WERI-Rb-1 (cell line): Measurements from ENCODE around the gene KANSL1L.

Experiments used
- DNase-seq: peaks from one replicate; pipeline ENCODE4 v3.0.0-alpha.2; 2020
- H3K27ac ChIP-seq: fragments of 250-450 bp; sonication (Bioruptor Pico); 2 replicates; pipeline ENCODE4 v1.5.1; 2020; ENCODE audit warnings: mild to moderate bottlenecking, moderate library complexity
- H3K27me3 ChIP-seq: fragments of 250-450 bp; sonication (Bioruptor Pico); 2 replicates; pipeline ENCODE4 v1.5.1; 2021; ENCODE audit warnings: mild to moderate bottlenecking, low read depth, moderate library complexity; ENCODE audit not compliant: insufficient read depth, severe bottlenecking
- H3K36me3 ChIP-seq: fragments of 250-450 bp; sonication (Bioruptor Pico); 2 replicates; pipeline ENCODE4 v1.5.1; 2020; ENCODE audit warnings: mild to moderate bottlenecking, moderate library complexity
- H3K4me3 ChIP-seq: 2 replicates; pipeline ENCODE4 v1.5.1; 2011; ENCODE audit warnings: low read depth, mild to moderate bottlenecking, control low read depth, low read length
- H3K9me3 ChIP-seq: fragments of 250-450 bp; sonication (Bioruptor Pico); 2 replicates; pipeline ENCODE4 v1.5.1; 2021; ENCODE audit warnings: mild to moderate bottlenecking, moderate library complexity; ENCODE audit not compliant: severe bottlenecking
- TF ChIP-seq, protein P1 (sequence below): IDR thresholded peaks from 2 replicates; pipeline ENCODE4 v1.5.1; 2011; ENCODE audit warnings: low read depth, mild to moderate bottlenecking, control low read depth, inconsistent platforms, low read length

Gene KANSL1L

DNA sequence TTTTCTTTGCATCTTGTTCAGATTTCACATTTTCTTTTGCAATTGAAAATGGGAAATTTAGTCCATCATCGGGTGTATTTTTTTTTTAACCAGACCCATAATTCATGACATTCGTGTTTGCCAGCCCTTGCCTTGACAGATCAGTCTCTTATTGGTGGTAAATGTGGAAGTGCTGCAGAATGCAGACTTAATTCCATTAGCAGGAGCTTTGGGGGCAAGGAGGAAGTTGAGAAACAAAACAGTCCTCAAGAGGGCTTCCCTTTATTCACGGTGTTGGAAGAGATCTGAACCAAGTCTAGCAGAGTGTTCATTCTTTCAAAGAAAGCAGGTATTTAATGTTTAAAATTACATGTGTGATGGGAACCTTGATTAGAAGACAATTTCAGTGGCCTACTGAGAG, 185.3 kb downstream of the KANSL1L start:
- H3K36me3 ChIP-seq, result no peaks in the 10 kb centered on the region
- no peaks in the 10 kb centered on the region for H3K27me3 ChIP-seq
- H3K9me3 ChIP-seq, result no peaks in the 10 kb centered on the region
- TF ChIP-seq, protein P1, sequence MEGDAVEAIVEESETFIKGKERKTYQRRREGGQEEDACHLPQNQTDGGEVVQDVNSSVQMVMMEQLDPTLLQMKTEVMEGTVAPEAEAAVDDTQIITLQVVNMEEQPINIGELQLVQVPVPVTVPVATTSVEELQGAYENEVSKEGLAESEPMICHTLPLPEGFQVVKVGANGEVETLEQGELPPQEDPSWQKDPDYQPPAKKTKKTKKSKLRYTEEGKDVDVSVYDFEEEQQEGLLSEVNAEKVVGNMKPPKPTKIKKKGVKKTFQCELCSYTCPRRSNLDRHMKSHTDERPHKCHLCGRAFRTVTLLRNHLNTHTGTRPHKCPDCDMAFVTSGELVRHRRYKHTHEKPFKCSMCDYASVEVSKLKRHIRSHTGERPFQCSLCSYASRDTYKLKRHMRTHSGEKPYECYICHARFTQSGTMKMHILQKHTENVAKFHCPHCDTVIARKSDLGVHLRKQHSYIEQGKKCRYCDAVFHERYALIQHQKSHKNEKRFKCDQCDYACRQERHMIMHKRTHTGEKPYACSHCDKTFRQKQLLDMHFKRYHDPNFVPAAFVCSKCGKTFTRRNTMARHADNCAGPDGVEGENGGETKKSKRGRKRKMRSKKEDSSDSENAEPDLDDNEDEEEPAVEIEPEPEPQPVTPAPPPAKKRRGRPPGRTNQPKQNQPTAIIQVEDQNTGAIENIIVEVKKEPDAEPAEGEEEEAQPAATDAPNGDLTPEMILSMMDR, result no peak
- no peak overlapping the region for H3K27ac ChIP-seq
- H3K4me3 ChIP-seq, result no peak overlapping the region
- DNase-seq, result no peak

DNA sequence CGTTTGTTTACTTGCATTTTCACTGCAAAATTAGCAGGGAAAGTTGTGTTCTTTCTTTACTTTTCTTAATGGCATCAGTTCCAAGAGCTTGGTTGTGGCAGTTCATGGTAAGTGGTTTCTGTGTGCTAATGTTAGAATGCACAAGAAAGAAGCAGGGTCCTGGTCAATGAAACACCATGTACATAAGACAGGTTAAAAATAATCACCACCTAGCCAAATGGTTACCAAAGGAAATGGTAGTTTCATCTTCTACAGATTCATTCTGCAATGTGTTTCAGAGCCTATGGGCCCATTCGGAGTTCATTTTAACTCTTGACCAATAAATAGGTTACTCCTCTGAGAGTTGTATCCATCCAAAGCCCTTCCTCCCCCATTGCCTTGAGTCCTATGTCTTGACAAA, 186.9 kb downstream of the KANSL1L start:
- Histone ChIP-seq H3K36me3 (no peaks in the 10 kb centered on the region), H3K27me3 (no peaks in the 10 kb centered on the region), H3K9me3 (no peaks in the 10 kb centered on the region), H3K4me3 (no peak overlapping the region), H3K27ac (no peak overlapping the region)
- TF ChIP-seq, protein P1, result no peak
- no peak for DNase-seq

DNA sequence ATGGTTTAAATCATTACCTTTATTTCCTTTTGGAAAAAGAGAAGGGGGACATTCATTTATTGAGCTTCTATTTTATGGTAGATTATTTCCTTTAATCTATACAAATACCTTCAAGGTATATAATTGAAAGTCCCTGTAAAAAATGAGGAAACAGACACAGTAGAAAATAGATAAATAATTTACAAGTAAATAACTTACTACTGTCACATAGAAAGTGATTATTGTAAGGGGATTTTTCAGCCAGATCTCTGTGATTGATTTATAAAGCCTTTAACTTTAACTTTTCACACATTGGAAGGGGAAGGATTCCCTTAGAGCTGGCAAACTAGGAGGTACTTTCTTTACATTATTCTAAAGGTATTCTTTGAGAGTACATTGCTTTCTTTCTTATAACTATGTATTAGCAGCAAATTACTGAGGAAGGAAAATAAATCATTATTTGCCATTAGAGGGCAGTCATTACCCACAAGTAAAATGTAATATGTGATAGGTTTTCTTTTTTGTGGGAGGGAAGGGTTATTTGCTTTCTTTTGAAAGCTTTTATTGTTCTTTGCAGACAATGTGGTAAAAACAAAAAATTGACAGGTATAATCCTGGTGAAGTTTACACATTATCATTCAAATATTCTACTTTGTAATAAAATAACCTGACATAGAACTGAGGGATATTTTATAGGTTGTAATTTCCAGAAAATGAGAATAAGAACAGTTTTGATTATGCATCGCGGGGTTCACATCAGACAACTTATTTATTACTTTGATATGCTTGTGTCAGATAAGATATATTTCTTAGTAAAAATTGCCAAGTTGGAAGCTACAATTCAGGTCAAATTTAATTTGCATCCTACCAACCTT, 193.6 kb downstream of the KANSL1L start:
- Histone ChIP-seq H3K27ac (no peak overlapping the region), H3K9me3 (no peaks in the 10 kb centered on the region), H3K36me3 (no peaks in the 10 kb centered on the region), H3K27me3 (no peaks in the 10 kb centered on the region), H3K4me3 (no peak overlapping the region)
- TF ChIP-seq, protein P1, result no peak
- no peak for DNase-seq

DNA sequence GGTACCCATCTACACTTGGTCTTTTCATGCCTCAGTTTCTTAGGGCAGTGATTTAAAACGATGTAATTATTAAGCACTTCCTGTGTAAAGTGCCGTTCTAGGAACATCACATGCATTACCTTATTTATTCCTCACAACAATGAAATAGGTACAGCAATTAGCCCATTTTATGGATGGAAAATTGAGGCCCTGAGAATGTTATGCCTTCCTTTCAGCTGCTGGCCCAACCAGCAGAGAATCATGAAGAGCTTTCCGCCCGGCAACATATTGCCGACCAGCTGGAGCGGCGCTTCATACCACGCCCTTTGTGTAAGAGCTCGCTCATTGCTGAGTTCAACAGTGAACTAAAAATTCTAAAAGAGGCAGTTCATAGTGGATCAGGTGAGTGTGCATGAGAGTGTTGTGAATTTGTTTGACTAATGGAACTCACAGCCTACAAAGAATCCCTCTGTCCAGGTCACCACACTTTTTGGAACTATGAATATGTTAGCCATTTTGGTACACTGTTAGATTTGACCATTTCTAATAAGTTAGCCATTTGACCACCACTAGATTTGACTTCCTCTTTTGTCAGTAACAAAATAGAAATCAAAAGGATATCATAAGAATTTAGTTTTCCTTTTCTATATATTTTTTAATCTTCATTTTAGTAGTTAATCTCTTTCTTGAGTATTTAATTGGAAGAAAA, 194.4 kb downstream of the KANSL1L start:
- H3K9me3 ChIP-seq, result no peaks in the 10 kb centered on the region
- no peak for DNase-seq
- no peaks in the 10 kb centered on the region for H3K27me3 ChIP-seq
- no peak overlapping the region for H3K4me3 ChIP-seq
- TF ChIP-seq, protein P1, result no peak
- H3K27ac ChIP-seq, result no peak overlapping the region
- no peaks in the 10 kb centered on the region for H3K36me3 ChIP-seq

DNA sequence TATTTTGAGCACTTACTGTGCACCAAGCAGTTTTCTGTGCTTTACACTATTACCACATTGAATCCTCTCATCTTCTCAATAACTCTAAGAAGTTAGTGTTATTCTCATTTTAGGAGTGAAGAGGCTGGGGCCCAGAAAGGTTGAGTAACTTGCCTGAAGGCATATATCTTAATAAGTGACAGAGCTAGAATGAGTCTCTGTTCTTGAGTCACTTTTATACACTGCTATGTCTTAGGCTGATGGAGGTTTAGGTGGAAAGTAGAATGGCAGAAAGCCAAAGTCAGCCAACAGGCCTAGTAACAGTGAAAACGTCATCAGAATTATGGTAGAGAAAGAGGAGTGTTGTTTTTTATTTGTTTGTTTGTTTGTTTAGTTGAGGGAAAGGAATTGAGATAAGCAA, 196.6 kb downstream of the KANSL1L start:
- TF ChIP-seq, protein P1, result no peak
- Histone ChIP-seq H3K36me3 (no peaks in the 10 kb centered on the region), H3K9me3 (no peaks in the 10 kb centered on the region), H3K4me3 (no peak overlapping the region), H3K27ac (no peak overlapping the region), H3K27me3 (no peaks in the 10 kb centered on the region)
- DNase-seq, result no peak
